ENCODE measurements around the gene PLTP.

DNA sequence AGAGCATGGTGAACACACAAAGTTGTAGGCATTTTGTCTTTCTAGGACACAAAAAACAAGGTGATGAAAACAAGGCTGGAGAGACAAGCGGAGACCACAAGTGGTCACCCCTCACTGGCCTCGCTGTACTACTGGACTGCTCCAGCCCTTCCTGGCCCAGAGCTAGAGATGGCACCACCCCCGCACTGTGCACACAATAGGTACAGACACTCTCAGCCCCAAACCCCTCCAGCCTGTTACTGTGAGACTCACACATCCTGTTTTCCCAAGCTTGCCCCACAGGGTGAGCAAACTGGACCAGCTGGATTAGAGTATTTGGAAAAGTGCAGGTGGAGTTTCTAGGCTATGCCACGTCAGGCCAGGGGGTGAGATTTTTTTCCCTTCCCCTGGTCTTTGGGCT is 39.3 kb downstream of the PLTP start:
- TF ChIP-seq CTCF (IDR thresholded peaks at IDR 0.05; ENCODE audit: poor library complexity, severe bottlenecking), result no peak
- TF ChIP-seq POLR2AphosphoS5 (IDR thresholded peaks at IDR 0.05), result no peak
- no peak for TF ChIP-seq SMC3 (conservative IDR thresholded peaks at IDR 0.05; ENCODE audit: poor library complexity)
- TF ChIP-seq RAD21 (conservative IDR thresholded peaks at IDR 0.05), result no peak
- no peak for TF ChIP-seq TAF1 (IDR thresholded peaks at IDR 0.05; ENCODE audit: low read depth)
- TF ChIP-seq, protein P1, sequence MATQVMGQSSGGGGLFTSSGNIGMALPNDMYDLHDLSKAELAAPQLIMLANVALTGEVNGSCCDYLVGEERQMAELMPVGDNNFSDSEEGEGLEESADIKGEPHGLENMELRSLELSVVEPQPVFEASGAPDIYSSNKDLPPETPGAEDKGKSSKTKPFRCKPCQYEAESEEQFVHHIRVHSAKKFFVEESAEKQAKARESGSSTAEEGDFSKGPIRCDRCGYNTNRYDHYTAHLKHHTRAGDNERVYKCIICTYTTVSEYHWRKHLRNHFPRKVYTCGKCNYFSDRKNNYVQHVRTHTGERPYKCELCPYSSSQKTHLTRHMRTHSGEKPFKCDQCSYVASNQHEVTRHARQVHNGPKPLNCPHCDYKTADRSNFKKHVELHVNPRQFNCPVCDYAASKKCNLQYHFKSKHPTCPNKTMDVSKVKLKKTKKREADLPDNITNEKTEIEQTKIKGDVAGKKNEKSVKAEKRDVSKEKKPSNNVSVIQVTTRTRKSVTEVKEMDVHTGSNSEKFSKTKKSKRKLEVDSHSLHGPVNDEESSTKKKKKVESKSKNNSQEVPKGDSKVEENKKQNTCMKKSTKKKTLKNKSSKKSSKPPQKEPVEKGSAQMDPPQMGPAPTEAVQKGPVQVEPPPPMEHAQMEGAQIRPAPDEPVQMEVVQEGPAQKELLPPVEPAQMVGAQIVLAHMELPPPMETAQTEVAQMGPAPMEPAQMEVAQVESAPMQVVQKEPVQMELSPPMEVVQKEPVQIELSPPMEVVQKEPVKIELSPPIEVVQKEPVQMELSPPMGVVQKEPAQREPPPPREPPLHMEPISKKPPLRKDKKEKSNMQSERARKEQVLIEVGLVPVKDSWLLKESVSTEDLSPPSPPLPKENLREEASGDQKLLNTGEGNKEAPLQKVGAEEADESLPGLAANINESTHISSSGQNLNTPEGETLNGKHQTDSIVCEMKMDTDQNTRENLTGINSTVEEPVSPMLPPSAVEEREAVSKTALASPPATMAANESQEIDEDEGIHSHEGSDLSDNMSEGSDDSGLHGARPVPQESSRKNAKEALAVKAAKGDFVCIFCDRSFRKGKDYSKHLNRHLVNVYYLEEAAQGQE (IDR thresholded peaks at IDR 0.05; ENCODE audit: borderline replicate concordance), result no peak
- no peak for TF ChIP-seq EZH2 (IDR thresholded peaks at IDR 0.05; ENCODE audit: borderline replicate concordance, insufficient read depth, low read length, poor library complexity, severe bottlenecking)
- no peak for TF ChIP-seq EP300 (conservative IDR thresholded peaks at IDR 0.05; ENCODE audit: poor library complexity, severe bottlenecking)
- TF ChIP-seq MXI1 (conservative IDR thresholded peaks at IDR 0.05; ENCODE audit: poor library complexity, severe bottlenecking), result no peak

Data from neural cell (in vitro differentiated cells).